GM19099 (cell line): Measurements from ENCODE around the gene TMEM89.

Experiments used
- POLR2A ChIP-seq: IDR thresholded peaks from 3 replicates; pipeline ENCODE4 v1.6.1; 2011; ENCODE audit warnings: low read depth; ENCODE audit not compliant: insufficient read length; ENCODE audit errors: extremely low read depth

The TMEM89 gene

GRCh38 chr3:48648188-48648850, 26.8 kb upstream of the TMEM89 start:
- TF ChIP-seq POLR2A: no peak

GRCh38 chr3:48647714-48648113, 26.1 kb upstream of the TMEM89 start:
- TF ChIP-seq POLR2A: no peak

- no peak for TF ChIP-seq POLR2A
Measured at GRCh38 chr3:48644898-48645760, 23.6 kb upstream of the TMEM89 start.

GRCh38 chr3:48642605-48643004, 21.0 kb upstream of the TMEM89 start:
- no peak for TF ChIP-seq POLR2A

- no peak for TF ChIP-seq POLR2A
Measured at GRCh38 chr3:48641396-48641795, 19.8 kb upstream of the TMEM89 start.

- no peak for TF ChIP-seq POLR2A
Measured at GRCh38 chr3:48639944-48640606, 18.5 kb upstream of the TMEM89 start.

- TF ChIP-seq POLR2A: no peak
Measured at GRCh38 chr3:48637305-48637704, 15.7 kb upstream of the TMEM89 start.

- no peak for TF ChIP-seq POLR2A
Measured at GRCh38 chr3:48636149-48636655, 14.6 kb upstream of the TMEM89 start.

- peak; percentile 62 for TF ChIP-seq POLR2A
Measured at GRCh38 chr3:48635222-48636021, 13.9 kb upstream of the TMEM89 start, which contains the start of gene SLC26A6. Gene SLC26A6, minus strand, starts transcription at chr3:48635461. Its CDS starts 68 bp downstream, at chr3:48635393.

GRCh38 chr3:48634661-48635221, 13.2 kb upstream of the TMEM89 start:
- TF ChIP-seq POLR2A: peak; percentile 3

GRCh38 chr3:48633743-48634142, 12.2 kb upstream of the TMEM89 start:
- no peak for TF ChIP-seq POLR2A

GRCh38 chr3:48633256-48633655, 11.7 kb upstream of the TMEM89 start:
- no peak for TF ChIP-seq POLR2A

- TF ChIP-seq POLR2A: no peak
Measured at GRCh38 chr3:48631516-48632448, 10.2 kb upstream of the TMEM89 start.
